ENCODE measurements around the gene WDFY2. TPM values are rescaled to one million over a fixed set of nuclear protein-coding genes. Genes with fewer than 3 reads are reported as not detected.
A peak's percentile ranks its signal among the peaks of the same experiment; 100 is the strongest.

WDFY2 gene
- total and polyA plus RNA-seq, 2 of the 13 experiments (the other 11 are each of a cell fraction or from before 2014, with no cell fraction given) = 22.6 to 27.0 TPM

- TF ChIP-seq ZNF205 (CRISPR knock-in tag; IDR thresholded peaks at IDR 0.05) = peak; percentile 39; the same call in 1 of the 2 replicates
- no peak for TF ChIP-seq RNF219 (CRISPR knock-in tag; IDR thresholded peaks at IDR 0.05)
- TF ChIP-seq, protein P1, sequence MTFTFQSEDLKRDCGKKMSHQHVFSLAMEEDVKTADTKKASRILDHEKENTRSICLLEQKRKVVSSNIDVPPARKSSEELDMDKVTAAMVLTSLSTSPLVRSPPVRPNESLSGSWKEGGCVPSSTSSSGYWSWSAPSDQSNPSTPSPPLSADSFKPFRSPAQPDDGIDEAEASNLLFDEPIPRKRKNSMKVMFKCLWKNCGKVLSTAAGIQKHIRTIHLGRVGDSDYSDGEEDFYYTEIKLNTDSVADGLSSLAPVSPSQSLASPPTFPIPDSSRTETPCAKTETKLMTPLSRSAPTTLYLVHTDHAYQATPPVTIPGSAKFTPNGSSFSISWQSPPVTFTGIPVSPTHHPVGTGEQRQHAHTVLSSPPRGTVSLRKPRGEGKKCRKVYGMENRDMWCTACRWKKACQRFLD (CRISPR knock-in tag; IDR thresholded peaks at IDR 0.05; ENCODE audit: borderline replicate concordance) = no peak
- TF ChIP-seq ZNF558 (CRISPR knock-in tag; IDR thresholded peaks at IDR 0.05; ENCODE audit: borderline replicate concordance) = no peak
- no peak for TF ChIP-seq ZNF451 (CRISPR knock-in tag; IDR thresholded peaks at IDR 0.05)
- TF ChIP-seq ZNF468 (CRISPR knock-in tag; IDR thresholded peaks at IDR 0.05) = no peak
- TF ChIP-seq KLF16 (CRISPR knock-in tag; IDR thresholded peaks at IDR 0.05) = no peak
- TF ChIP-seq ZNF781 (CRISPR knock-in tag; IDR thresholded peaks at IDR 0.05; ENCODE audit: borderline replicate concordance, not compliant biosample characterization) = no peak
- TF ChIP-seq SATB2 (CRISPR knock-in tag; IDR thresholded peaks at IDR 0.05) = no peak
- TF ChIP-seq KDM5A (IDR thresholded peaks at IDR 0.05; ENCODE audit: borderline replicate concordance, low read length) = no peak
- no peak for TF ChIP-seq ZNF501 (CRISPR knock-in tag; IDR thresholded peaks at IDR 0.05)
- no peak for TF ChIP-seq CCAR2 (optimal IDR thresholded peaks at IDR 0.05; ENCODE audit: low read depth, low read length)
- no peak for TF ChIP-seq ZNF674 (CRISPR knock-in tag; IDR thresholded peaks at IDR 0.05; ENCODE audit: low read depth)
- TF ChIP-seq ZNF773 (CRISPR knock-in tag; IDR thresholded peaks at IDR 0.05; ENCODE audit: borderline replicate concordance) = no peak
- no peak for TF ChIP-seq LBX2 (CRISPR knock-in tag; IDR thresholded peaks at IDR 0.05; ENCODE audit: borderline replicate concordance)
- no peak for TF ChIP-seq PAX8 (CRISPR knock-in tag; IDR thresholded peaks at IDR 0.05; ENCODE audit: borderline replicate concordance)
- TF ChIP-seq ARNTL (CRISPR knock-in tag; IDR thresholded peaks at IDR 0.05) = no peak
- TF ChIP-seq FOXM1 (CRISPR knock-in tag; IDR thresholded peaks at IDR 0.05) = no peak
- no peak for TF ChIP-seq ZSCAN25 (CRISPR knock-in tag; IDR thresholded peaks at IDR 0.05)
- TF ChIP-seq KAT7 (CRISPR knock-in tag; IDR thresholded peaks at IDR 0.05; ENCODE audit: borderline replicate concordance) = no peak
- TF ChIP-seq, protein P2, sequence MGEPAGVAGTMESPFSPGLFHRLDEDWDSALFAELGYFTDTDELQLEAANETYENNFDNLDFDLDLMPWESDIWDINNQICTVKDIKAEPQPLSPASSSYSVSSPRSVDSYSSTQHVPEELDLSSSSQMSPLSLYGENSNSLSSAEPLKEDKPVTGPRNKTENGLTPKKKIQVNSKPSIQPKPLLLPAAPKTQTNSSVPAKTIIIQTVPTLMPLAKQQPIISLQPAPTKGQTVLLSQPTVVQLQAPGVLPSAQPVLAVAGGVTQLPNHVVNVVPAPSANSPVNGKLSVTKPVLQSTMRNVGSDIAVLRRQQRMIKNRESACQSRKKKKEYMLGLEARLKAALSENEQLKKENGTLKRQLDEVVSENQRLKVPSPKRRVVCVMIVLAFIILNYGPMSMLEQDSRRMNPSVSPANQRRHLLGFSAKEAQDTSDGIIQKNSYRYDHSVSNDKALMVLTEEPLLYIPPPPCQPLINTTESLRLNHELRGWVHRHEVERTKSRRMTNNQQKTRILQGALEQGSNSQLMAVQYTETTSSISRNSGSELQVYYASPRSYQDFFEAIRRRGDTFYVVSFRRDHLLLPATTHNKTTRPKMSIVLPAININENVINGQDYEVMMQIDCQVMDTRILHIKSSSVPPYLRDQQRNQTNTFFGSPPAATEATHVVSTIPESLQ (CRISPR knock-in tag; conservative IDR thresholded peaks at IDR 0.05) = no peak
- TF ChIP-seq NCOA2 (CRISPR knock-in tag; IDR thresholded peaks at IDR 0.05) = peak; percentile 58
- TF ChIP-seq MED13 (CRISPR knock-in tag; IDR thresholded peaks at IDR 0.05) = no peak
- no peak for TF ChIP-seq ZNF251 (CRISPR knock-in tag; IDR thresholded peaks at IDR 0.05)
- no peak for TF ChIP-seq ZNF350 (CRISPR knock-in tag; IDR thresholded peaks at IDR 0.05; ENCODE audit: borderline replicate concordance, low read depth)
- TF ChIP-seq SETDB1 (CRISPR knock-in tag; IDR thresholded peaks at IDR 0.05; ENCODE audit: borderline replicate concordance) = no peak
These were observed 84.4 kb downstream of the WDFY2 start (continued) for GRCh38 chr13:51668580-51669195.

Measured in HepG2 (cell line).